Measurements from ENCODE around the gene RNF38. TPM values are rescaled to one million over a fixed set of nuclear protein-coding genes. Genes with fewer than 3 reads are reported as not detected.

Gene RNF38
- total and polyA plus RNA-seq, 8 donors: 7.3 to 33.2 (median 16.3) TPM

GRCh38 chr9:36293171-36293570 is 106.9 kb downstream of the RNF38 start:
- no peak for DNase-seq
- no peaks in the 10 kb centered on the region for H3K27me3 ChIP-seq
- H3K9me3 ChIP-seq: no peaks in the 10 kb centered on the region
- 86 to 94% (median 92%) methylated on average over 7 of the region's 7 CpGs for WGBS, 5 donors
- no peaks in the 10 kb centered on the region for H3K36me3 ChIP-seq
- no peak for TF ChIP-seq EP300 (IDR thresholded peaks at IDR 0.05)
- TF ChIP-seq POLR2AphosphoS5 (IDR thresholded peaks at IDR 0.05): no peak
- no peak for TF ChIP-seq POLR2A (IDR thresholded peaks at IDR 0.05)
- no peak for TF ChIP-seq CTCF (IDR thresholded peaks at IDR 0.05)
- intact Hi-C loops (cut with DNase I; ENCODE audit: low total_unique reads): no loop called here
- no peak overlapping the region for H3K4me3 ChIP-seq
- H3K27ac ChIP-seq: no peak overlapping the region
- H3K4me1 ChIP-seq: peaks cover 0 to 19% (median 5%) of the 10 kb centered on the region in 4 donors

GRCh38 chr9:36292641-36293040 is 107.4 kb downstream of the RNF38 start:
- Histone ChIP-seq H3K27me3 (no peaks in the 10 kb centered on the region), H3K4me1 (peaks cover 0 to 15% (median 3%) of the 10 kb centered on the region in 4 donors), H3K4me3 (no peak overlapping the region), H3K36me3 (no peaks in the 10 kb centered on the region), H3K27ac (no peak overlapping the region), H3K9me3 (no peaks in the 10 kb centered on the region)
- intact Hi-C loops (cut with DNase I; ENCODE audit: low total_unique reads): no loop called here
- WGBS, 5 donors: 80 to 90% (median 88%) methylated on average over 12 of the region's 12 CpGs
- TF ChIP-seq EP300 (IDR thresholded peaks at IDR 0.05): no peak
- no peak for TF ChIP-seq POLR2A (IDR thresholded peaks at IDR 0.05)
- no peak for TF ChIP-seq CTCF (IDR thresholded peaks at IDR 0.05)
- TF ChIP-seq POLR2AphosphoS5 (IDR thresholded peaks at IDR 0.05): no peak
- DNase-seq: no peak

- H3K4me1 ChIP-seq: no peaks in the 10 kb centered on the region
- H3K4me3 ChIP-seq: no peak overlapping the region
- no peak for TF ChIP-seq CTCF (IDR thresholded peaks at IDR 0.05)
- TF ChIP-seq EP300 (IDR thresholded peaks at IDR 0.05): no peak
- TF ChIP-seq POLR2A (IDR thresholded peaks at IDR 0.05): no peak
- TF ChIP-seq POLR2AphosphoS5 (IDR thresholded peaks at IDR 0.05): no peak
- H3K27me3 ChIP-seq: no peaks in the 10 kb centered on the region
- intact Hi-C loops (cut with DNase I; ENCODE audit: low total_unique reads): no loop called here
- H3K27ac ChIP-seq: no peak overlapping the region
- DNase-seq: no peak
- WGBS, 5 donors: 93 to 95% (median 94%) methylated on average over 3 of the region's 3 CpGs
- no peaks in the 10 kb centered on the region for H3K36me3 ChIP-seq
- H3K9me3 ChIP-seq: no peaks in the 10 kb centered on the region
These were observed 109.1 kb downstream of the RNF38 start for GRCh38 chr9:36290996-36291395.

GRCh38 chr9:36289836-36290435 is 110.1 kb downstream of the RNF38 start:
- intact Hi-C loops (cut with DNase I; ENCODE audit: low total_unique reads): no loop called here
- WGBS, 5 donors: 83 to 98% (median 96%) methylated on average over 3 of the region's 3 CpGs
- H3K4me3 ChIP-seq: no peak overlapping the region

More at GRCh38 chr9:36289836-36290435, 110.1 kb downstream of the RNF38 start:
- no peak for TF ChIP-seq CTCF (IDR thresholded peaks at IDR 0.05)
- TF ChIP-seq POLR2AphosphoS5 (IDR thresholded peaks at IDR 0.05): no peak
- no peak for TF ChIP-seq POLR2A (IDR thresholded peaks at IDR 0.05)
- TF ChIP-seq EP300 (IDR thresholded peaks at IDR 0.05): no peak
- DNase-seq: no peak
- no peaks in the 10 kb centered on the region for H3K4me1 ChIP-seq
- H3K27me3 ChIP-seq: no peaks in the 10 kb centered on the region
- no peaks in the 10 kb centered on the region for H3K9me3 ChIP-seq
- no peaks in the 10 kb centered on the region for H3K36me3 ChIP-seq
- H3K27ac ChIP-seq: no peak overlapping the region

Measured in stomach (tissue), 9 donors.